Glomerular endothelial cell (primary cell): ENCODE data around the gene PDE2A. TPM values are rescaled to one million over a fixed set of nuclear protein-coding genes. Genes with fewer than 3 reads are reported as not detected.

Experiments used
- DNase-seq: peaks from one replicate; pipeline ENCODE4 v3.0.0-alpha.2; 2011; ENCODE audit warnings: low read depth, low spot score; ENCODE audit errors: extremely low read depth
- total RNA-seq: library from RNA; depleted of rRNA; stranded (reverse); fragments of >200 nt; gene quantifications from 2 replicates; pipeline ENCODE4 v1.2.3, GENCODE V29; 2015

PDE2A gene
- total RNA-seq, result 78.4 and 81.2 TPM in 2 replicates

DNA sequence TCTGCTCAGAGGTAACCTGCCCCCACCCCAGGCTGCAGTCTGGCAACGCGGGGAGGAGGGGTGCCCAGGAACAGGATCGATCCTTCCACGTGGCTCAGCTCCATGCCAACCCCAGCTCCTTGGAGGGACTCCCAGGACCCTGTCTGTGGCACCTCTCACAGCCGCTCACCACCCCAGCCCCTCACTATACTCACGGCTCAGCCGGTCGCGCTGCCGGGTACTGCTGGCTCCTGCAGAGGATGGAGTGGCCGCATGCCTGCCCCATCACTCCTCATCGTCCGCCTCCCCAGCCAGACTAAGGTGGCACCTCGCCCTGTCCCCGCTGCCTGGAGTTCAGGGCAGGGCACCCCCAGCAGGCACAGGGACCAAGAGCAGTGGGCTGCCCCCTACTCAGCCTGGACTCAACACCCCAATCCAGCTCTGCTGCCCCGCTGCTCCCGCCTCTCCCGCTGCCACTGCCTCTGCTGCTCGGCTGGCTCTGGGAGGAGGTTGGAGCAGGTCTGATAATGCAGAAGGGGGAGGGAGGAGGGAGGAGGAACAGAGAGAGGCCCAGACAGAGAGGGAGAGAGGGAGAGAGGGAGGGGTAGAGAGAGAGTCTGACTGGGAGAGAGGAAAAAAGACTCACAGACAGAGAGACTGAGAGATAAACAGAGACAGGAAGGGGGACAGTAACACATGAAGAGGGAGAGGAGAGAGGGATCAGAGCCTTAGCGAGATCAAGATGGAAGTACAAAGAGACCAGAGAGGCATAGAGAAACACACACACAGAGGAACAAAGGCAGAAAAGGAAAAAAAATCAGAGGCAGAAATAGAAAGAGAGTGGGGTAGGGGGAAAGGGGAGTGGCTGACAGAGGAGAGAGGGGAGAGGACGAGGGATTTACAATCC lies at the start of gene PDE2A:
TSS of gene PDE2A (minus strand) at position 480 of the 886 bp plus-strand sequence. CDS start at position 265, 215 bp downstream.
- no peak for DNase-seq

- no peak for DNase-seq
Observed at GRCh38 chr11:72723508-72723907, 49.3 kb upstream of the PDE2A start.

- DNase-seq, result peak; percentile 68
Observed at GRCh38 chr11:72722050-72722748, 48.0 kb upstream of the PDE2A start.

- no peak for DNase-seq
Observed at GRCh38 chr11:72721689-72722049, 47.4 kb upstream of the PDE2A start.

DNA sequence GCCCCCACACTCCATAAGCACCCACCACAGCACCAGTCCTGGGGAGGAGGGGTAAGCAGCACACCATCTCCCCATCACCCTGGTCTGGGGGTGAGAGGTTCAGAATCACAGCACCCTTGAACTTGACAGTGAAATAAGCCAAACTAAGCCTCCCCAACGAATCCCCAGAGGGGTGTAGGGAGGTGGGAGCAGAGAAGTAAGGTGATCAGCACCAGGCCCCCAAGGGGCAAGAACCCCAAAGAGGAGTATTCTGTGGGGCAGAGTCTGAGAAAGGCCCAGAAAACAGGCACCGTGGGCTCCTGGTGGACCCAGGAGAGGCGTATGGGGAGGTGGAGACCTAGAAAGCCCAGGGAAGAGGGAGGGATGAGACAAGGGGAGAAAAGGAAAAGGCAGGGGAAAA lies 47.1 kb upstream of the PDE2A start:
- no peak for DNase-seq

DNA sequence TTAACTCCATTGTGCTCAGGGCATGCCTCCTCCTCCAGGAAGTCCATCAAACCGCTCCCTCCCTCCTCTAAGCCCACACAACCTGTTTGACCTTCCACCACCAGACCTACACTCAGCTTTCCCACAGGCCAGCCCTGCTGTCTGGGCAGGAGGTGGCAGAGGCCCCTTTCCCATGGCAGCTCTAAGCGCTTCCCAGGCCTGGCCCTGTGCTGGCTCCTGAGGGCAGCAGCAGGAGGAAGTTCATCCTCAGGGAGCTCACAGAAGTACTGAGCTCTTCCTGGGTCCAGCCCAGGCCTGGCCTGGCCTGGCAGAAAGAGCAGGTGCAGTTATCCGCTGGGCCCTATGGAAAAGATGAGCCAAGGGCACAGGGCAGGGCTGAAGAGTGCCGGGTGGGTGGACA lies 46.6 kb upstream of the PDE2A start:
- no peak for DNase-seq

- no peak for DNase-seq
Observed at GRCh38 chr11:72720047-72720446, 45.8 kb upstream of the PDE2A start.

GRCh38 chr11:72719551-72719950 lies 45.3 kb upstream of the PDE2A start:
- no peak for DNase-seq

DNA sequence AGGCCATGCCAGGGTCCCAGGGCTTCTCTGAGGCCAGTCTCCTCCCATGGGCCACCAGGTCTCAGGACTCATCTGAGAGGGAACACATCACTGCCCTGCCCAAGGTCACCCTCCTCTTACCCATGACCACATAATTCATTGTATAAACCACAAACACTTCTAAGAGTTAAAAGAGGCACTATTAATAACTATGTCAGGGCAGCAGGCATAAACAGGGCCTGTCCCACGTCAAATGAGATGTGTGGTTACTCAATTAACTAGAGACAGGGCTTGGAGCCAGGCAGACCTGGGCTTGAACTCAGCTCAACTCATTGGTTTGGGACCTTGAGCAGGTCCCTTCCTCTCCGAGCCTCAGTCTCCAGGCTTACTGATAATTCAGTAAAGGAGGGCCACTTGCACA lies 44.9 kb upstream of the PDE2A start:
- no peak for DNase-seq

DNA sequence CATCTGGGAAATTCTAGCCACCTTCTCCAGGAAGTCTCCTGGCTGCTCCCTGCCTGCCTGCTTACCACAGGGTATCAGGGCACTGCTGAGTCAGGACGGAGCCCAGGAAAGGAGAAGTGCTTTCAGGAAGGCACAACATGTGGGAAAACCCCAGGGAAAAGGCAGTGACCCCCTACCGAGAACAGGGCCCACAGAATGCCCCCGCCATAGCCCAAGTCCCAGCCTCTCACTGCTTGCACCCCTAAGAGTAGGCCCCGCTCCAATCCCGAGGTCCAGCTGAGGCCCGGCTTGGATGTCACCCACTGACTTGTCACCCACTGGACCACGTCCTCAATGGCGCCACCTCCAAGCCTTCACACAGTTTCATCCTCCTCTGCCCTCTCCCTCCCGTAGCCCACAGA lies 43.9 kb upstream of the PDE2A start:
- DNase-seq, result no peak

DNA sequence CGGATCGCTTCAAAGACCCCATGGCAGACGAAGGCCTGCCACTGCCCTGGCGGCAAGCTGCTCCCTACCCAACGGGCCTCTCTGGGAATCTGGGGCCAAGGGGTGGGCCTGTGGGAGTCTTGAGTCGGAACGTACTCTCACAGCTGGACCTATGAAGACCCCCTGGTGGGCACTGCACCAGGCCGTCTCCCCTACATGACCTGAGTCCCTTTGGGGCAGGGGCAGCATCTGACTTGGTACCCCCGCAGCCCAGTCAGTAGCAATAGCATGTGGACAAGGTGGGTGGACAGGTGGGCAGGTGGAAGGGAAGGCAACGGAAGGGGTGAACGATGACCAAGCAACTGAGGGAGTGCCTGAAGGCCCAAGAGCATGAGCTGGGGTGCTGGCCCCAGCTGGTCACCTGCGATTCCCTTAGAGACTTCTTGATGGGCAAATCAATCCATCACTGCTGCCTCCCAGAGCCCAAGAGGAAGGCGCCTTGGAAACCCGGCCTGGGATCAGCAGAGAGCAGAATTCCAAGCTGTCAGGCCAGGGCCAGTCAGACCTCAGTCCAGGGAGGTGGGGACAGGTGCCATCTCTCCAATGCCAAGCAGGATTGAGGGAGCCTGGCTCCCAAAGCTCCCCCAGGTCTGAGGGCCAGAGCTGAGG lies 42.7 kb upstream of the PDE2A start:
- DNase-seq, result no peak

- DNase-seq, result no peak
Observed at GRCh38 chr11:72716290-72716689, 42.1 kb upstream of the PDE2A start.

DNA sequence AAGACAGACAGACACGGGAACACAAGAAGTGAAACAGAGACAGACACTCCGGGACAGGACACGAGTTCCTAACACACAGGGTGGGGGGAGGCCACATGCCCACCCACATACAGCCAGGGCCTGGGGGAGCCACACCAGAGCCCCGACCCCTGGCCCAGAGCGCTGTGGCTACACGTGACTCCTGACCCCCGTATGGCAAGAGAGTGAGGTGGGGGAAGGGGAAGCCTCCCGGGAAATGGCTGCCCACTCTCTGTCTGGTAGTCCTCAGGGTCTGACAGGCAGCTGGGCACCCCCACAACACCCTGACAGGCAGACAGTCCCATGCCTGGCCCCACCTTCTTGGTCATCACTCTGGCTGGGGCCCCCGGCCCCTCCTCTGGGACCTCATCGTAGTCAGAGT lies 38.6 kb upstream of the PDE2A start:
- no peak for DNase-seq

GRCh38 chr11:72712168-72712751 lies 38.0 kb upstream of the PDE2A start:
- DNase-seq, result no peak

DNA sequence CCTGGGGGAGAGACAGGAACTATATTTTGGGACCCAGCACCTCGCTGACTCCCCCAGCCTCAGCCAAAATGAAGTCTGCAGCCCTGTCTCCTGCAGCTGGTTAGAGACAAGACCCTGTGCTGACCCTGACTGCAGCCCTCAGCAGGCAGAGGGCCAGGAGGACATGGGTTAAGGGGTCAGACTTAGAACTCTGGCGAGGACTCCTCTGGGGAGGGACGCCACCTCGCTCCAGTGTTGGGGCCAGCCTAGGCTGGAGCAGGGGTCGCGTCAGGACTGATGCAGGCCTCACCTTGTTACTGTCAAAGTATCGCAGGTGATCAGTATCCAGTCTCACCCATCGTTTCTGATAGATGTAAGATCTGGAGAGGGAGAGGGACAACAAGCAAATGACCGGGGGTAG lies 36.9 kb upstream of the PDE2A start:
- DNase-seq, result no peak

GRCh38 chr11:72710278-72710677 lies 36.1 kb upstream of the PDE2A start:
- DNase-seq, result no peak

DNA sequence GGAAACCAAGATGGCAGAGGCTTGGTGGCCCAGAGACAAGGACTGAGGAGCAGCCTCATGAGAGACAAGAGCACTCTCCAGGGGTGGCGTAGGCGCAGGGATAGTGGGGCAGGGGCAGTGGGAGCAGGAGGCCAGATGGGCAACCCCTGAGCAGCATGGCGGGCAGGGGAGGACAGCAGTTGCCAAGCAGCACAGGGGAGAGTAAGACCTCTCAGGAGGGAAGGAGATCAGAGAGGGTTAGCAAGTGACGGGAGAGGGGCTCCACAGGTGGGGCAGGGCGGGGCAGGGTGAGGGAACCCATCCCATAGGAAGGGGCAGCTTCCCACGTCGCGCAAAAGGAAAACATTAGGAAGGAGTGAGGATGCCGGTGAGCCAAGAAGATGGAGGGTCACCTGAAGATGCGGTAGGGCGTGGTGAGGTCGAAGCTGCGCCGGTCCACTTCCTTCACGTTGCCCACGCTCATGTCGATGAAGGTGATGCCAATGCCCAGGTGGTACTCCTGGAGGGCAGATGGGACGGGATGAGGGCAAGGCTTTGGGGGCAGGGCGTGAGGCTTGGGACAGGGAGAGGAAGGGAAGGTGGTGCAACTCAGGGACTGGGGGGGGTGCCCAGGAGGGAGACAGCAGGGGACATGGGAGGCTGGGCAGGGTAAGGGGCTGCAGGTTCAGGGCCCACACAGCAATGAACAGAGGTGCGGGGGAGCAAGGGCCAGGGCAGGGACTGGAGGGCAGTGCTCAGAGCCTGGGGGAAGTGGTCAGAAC lies 35.4 kb upstream of the PDE2A start:
- DNase-seq, result no peak

DNA sequence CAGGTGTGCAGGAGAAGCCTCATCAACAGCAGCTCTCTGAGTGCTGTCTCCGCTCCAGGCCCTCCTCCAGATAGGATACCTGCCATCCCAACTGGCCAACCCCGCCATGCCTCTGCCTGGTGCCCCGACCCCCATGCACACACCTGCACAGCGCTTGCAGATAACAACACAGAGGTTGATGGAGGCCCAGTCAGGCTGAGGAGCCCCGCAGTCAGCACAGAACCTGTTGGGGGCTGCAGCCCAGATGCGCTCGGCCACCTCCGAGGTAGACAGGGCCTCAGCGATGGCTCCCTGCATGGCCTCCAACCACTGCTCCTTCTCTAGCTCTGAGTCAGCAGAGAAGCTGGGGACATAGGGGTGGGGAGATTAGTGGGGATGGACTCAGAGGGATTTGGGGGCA lies 32.8 kb upstream of the PDE2A start:
- DNase-seq, result no peak

DNA sequence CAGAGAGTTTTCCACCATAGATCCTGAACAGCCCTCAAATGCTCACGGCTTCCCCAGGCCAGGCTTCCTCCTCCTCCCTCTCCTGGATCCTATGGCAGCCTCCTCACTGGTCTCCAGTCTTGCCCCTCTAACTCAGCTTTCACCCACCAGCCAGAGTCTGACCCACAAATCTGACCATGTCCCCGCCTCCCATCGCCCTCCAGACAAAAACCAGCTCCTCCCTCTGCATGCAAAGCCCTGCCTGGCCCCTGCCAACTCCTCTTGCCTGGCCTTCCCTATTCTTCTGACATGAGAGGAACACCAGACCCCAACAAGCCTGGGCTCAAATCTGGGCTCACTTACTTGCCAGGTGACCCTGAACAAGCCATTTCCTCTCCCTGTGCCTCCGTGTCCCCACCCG lies 32.4 kb upstream of the PDE2A start:
- no peak for DNase-seq
